ENCODE results near the gene DHFR.
A peak's percentile ranks its signal among the peaks of the same experiment; 100 is the strongest.

DHFR gene

DNA sequence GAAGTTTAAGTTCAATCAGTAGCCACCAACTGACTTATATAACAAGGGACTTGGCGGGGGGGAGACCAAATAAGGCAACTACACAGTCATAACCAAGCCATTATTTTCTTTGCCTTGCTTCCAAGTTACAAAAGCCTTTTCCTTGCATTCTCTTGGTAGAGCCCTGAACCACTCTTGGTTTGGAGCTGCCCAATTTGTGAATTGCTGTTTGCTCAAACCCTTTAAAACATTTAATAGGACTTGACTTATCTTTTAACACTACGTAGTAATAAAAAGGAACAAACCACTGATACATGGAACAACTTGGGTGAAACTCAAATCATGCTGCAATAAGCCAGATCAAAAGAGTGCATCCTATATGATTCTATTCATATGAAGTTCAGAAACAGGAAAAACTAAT lies 32.0 kb downstream of the DHFR start:
- H3K4me3 ChIP-seq (ENCODE audit: low read depth, low read length), result no peak overlapping the region
- DNase-seq (ENCODE audit: low read depth), result no peak
- TF ChIP-seq, protein P1, sequence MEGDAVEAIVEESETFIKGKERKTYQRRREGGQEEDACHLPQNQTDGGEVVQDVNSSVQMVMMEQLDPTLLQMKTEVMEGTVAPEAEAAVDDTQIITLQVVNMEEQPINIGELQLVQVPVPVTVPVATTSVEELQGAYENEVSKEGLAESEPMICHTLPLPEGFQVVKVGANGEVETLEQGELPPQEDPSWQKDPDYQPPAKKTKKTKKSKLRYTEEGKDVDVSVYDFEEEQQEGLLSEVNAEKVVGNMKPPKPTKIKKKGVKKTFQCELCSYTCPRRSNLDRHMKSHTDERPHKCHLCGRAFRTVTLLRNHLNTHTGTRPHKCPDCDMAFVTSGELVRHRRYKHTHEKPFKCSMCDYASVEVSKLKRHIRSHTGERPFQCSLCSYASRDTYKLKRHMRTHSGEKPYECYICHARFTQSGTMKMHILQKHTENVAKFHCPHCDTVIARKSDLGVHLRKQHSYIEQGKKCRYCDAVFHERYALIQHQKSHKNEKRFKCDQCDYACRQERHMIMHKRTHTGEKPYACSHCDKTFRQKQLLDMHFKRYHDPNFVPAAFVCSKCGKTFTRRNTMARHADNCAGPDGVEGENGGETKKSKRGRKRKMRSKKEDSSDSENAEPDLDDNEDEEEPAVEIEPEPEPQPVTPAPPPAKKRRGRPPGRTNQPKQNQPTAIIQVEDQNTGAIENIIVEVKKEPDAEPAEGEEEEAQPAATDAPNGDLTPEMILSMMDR (IDR thresholded peaks at IDR 0.05; ENCODE audit: insufficient read depth, low read depth, low read length, missing control alignments), result no peak

DNA sequence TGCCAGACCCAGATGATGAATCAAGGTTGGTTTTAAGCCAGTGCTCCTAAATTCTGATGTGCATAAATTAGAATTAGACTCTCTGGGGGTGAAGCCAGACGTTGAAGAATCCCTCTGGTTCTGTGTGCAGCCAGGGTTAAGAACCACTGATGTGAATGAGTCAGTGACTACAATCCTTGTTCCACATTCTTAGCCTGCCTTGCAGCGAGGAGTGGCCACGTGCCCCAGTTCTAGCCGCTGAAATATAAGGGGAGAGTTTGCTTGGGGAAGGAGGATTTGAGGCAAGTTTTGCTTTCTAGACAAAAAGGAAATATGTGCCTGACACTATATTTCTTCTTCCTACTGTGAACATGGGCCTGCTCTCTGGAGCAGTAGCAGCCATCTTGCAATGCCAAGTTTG lies 34.6 kb downstream of the DHFR start:
- DNase-seq (ENCODE audit: low read depth), result no peak
- TF ChIP-seq, protein P1 (IDR thresholded peaks at IDR 0.05; ENCODE audit: insufficient read depth, low read depth, low read length, missing control alignments), result no peak

DNA sequence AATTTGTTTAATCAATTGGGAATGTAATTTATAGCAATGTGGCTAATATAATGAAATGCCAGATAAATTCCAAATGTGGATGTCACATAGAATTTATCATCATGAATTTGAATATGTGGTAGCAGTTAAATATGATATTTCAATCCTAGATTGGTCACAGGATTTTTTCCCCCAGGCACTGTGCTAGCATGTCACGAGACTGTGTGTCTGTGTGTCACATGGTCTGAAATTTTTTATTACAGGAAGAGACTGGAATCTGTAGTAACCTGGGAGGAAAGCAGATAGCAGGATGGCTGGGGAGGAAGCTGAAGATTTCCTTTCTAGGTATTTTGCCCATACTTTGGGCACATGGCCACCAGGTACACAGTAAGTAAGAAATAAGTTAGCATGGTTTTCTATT lies 35.7 kb downstream of the DHFR start:
- no peak for DNase-seq (ENCODE audit: low read depth)
- TF ChIP-seq, protein P1 (IDR thresholded peaks at IDR 0.05; ENCODE audit: insufficient read depth, low read depth, low read length, missing control alignments), result no peak

More for the DNA sequence above, 34.6 kb downstream of the DHFR start:
- H3K4me3 ChIP-seq (ENCODE audit: low read depth, low read length), result no peak overlapping the region

DNA sequence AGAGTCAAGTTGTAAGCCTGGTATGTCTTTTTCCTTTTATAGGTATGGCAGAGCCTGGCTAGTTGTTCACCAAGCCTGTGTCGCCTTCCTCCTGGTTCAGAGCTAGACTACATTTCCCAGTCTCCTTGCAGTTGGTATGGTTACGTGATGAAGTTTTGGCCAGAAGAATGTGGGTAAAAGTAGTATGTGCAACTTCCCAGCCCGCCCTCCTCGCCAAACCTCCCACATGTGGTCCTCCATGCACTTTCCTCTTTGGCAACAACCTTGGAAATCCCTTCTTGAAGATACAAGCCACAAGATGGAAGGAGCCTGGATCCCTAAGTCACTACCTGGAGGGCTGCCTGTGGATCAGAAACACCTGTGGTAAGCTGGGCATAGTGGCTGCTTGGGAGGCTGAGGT lies 36.3 kb downstream of the DHFR start:
- no peak overlapping the region for H3K4me3 ChIP-seq (ENCODE audit: low read depth, low read length)
- TF ChIP-seq, protein P1 (IDR thresholded peaks at IDR 0.05; ENCODE audit: insufficient read depth, low read depth, low read length, missing control alignments), result no peak
- DNase-seq (ENCODE audit: low read depth), result no peak

More for the DNA sequence above, 35.7 kb downstream of the DHFR start:
- H3K4me3 ChIP-seq (ENCODE audit: low read depth, low read length), result no peak overlapping the region

DNA sequence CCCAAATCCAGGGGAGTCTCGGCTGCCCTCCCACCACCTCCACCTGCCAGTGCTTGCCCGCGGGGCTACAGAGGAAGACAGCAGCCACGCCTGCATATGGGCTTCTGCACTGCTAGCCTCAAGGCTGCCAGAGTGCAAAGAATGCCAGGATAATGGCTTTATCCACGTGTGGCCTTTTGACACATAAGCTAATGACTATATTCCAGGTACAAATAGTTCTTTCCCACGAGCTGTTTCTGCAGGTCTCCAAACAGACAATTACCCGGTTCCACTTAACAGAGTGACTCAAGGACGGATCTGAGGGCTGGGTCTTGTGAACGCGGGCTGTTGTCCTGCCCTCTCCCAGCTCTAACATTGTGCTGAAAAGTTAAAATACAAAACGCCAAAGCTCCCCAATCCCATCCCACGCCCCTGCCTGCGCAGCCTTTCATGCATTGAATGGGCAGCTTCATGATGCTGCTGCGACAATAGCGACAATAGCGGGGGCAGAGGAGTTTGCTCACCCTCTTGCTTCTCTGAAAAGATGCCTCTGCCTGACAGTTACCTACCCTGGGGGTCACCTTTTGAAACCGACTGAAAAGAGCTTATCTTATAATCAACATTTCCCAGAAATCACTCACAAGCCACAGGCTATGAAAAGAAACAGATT lies 39.4 kb downstream of the DHFR start:
- H3K4me3 ChIP-seq (ENCODE audit: low read depth, low read length), result no peak overlapping the region
- TF ChIP-seq, protein P1 (IDR thresholded peaks at IDR 0.05; ENCODE audit: insufficient read depth, low read depth, low read length, missing control alignments), result no peak
- no peak for DNase-seq (ENCODE audit: low read depth)

DNA sequence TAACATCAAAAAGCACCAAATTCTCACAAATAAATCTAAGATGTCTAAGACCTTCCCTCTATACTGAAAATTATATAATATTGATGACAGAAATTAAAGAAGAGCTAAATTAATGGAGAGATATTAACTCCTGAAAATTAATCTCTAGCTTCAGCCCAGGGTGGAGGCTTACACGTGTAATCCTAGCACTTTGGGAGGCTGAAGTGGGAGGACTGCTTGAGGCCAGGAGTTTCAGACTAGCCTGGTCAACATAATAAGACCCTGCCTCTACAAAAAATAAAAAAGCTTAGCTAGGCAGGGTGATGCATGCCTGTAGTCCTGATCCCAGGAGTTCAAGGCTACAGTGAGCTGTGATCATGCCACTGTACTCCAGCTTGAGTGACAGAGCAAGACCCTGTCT lies 45.1 kb downstream of the DHFR start:
- H3K4me3 ChIP-seq (ENCODE audit: low read depth, low read length), result no peak overlapping the region
- no peak for DNase-seq (ENCODE audit: low read depth)
- TF ChIP-seq, protein P1 (IDR thresholded peaks at IDR 0.05; ENCODE audit: insufficient read depth, low read depth, low read length, missing control alignments), result no peak

DNA sequence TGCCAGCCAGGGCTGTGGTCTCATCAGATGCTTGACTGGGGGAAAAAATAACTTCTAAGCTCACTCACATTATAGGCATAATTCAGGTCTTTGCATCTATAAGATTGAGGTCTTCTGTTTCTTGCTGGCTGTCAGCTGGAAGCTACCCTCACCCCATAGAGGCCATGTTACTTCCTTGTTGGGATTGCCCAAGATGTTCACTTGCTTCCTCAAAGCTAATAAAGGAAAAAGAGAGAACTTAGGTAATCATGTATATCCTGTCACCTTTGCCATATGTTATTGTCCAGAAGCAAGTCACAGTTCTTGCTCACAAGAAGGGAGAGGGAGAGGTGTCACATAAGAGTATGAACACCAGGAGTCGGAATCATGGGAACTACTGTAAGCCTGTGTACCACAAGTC lies 46.1 kb downstream of the DHFR start:
- TF ChIP-seq, protein P1 (IDR thresholded peaks at IDR 0.05; ENCODE audit: insufficient read depth, low read depth, low read length, missing control alignments), result no peak
- DNase-seq (ENCODE audit: low read depth), result peak; percentile 23
- H3K4me3 ChIP-seq (ENCODE audit: low read depth, low read length), result no peak overlapping the region
